ENCODE measurements around the gene GLTPD2.

The GLTPD2 gene

GRCh38 chr17:4750606-4751005 is 38.2 kb upstream of the GLTPD2 start:
- DNase-seq (ENCODE audit: extremely low read depth, low read depth), result no peak
- TF ChIP-seq CTCF (IDR thresholded peaks at IDR 0.05; ENCODE audit: low read depth, low read length, missing control alignments), result no peak
- no peak overlapping the region for H3K4me3 ChIP-seq (replicated peaks; ENCODE audit: low read depth, low read length)

GRCh38 chr17:4751932-4752331 is 36.8 kb upstream of the GLTPD2 start:
- DNase-seq (ENCODE audit: extremely low read depth, low read depth), result no peak
- H3K4me3 ChIP-seq (replicated peaks; ENCODE audit: low read depth, low read length), result no peak overlapping the region
- no peak for TF ChIP-seq CTCF (IDR thresholded peaks at IDR 0.05; ENCODE audit: low read depth, low read length, missing control alignments)

DNA sequence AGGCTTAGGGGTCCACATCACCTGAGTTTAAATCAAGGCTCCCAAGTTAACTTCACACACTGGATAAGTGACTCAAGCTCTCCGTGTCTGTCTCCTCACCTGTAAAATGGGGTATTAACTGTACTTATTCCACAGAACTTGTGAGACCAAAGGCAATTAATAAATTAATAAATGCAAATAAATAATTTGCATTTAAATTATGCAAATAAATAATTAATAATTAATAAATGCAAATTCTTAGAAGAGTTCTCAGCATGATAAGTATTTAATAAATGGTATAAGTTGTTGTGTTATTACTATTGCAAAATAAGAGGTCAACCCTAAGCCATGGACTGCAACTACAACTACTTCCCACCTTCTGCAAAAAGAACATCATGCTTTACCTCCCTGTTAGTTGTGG is 35.4 kb upstream of the GLTPD2 start:
- no peak for TF ChIP-seq CTCF (IDR thresholded peaks at IDR 0.05; ENCODE audit: low read depth, low read length, missing control alignments)
- no peak for DNase-seq (ENCODE audit: extremely low read depth, low read depth)
- no peak overlapping the region for H3K4me3 ChIP-seq (replicated peaks; ENCODE audit: low read depth, low read length)

GRCh38 chr17:4759776-4760236 is 29.0 kb upstream of the GLTPD2 start:
- H3K4me3 ChIP-seq (replicated peaks; ENCODE audit: low read depth, low read length), result no peak overlapping the region
- no peak for DNase-seq (ENCODE audit: extremely low read depth, low read depth)
- TF ChIP-seq CTCF (IDR thresholded peaks at IDR 0.05; ENCODE audit: low read depth, low read length, missing control alignments), result no peak

- no peak for DNase-seq (ENCODE audit: extremely low read depth, low read depth)
- TF ChIP-seq CTCF (IDR thresholded peaks at IDR 0.05; ENCODE audit: low read depth, low read length, missing control alignments), result no peak
- no peak overlapping the region for H3K4me3 ChIP-seq (replicated peaks; ENCODE audit: low read depth, low read length)
Measured at GRCh38 chr17:4764595-4764994, 24.2 kb upstream of the GLTPD2 start.

DNA sequence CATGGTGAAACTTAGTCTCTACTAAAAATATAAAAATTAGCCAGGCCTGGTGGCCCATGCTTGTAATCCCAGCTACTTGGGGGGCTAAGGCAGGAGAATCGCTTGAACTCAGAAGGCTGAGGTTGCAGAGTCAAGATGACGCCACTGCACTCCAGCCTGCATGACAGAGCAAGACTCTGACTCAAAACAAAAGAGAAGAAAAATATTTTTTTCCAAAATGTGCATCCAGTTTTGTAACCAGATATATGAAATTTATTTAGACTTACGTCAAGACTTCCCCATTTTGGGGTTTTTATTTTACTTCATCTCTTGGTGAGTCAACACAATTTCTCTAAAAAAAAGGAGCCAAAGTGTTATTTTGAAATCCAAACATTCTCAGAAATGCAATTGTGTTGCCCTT is 22.6 kb upstream of the GLTPD2 start:
- TF ChIP-seq CTCF (IDR thresholded peaks at IDR 0.05; ENCODE audit: low read depth, low read length, missing control alignments), result no peak
- no peak overlapping the region for H3K4me3 ChIP-seq (replicated peaks; ENCODE audit: low read depth, low read length)
- no peak for DNase-seq (ENCODE audit: extremely low read depth, low read depth)

GRCh38 chr17:4766723-4767122 is 22.0 kb upstream of the GLTPD2 start:
- no peak overlapping the region for H3K4me3 ChIP-seq (replicated peaks; ENCODE audit: low read depth, low read length)
- no peak for TF ChIP-seq CTCF (IDR thresholded peaks at IDR 0.05; ENCODE audit: low read depth, low read length, missing control alignments)
- no peak for DNase-seq (ENCODE audit: extremely low read depth, low read depth)

All from HFF-Myc (cell line).